Uterus (tissue), 4 donors: Measurements from ENCODE around the gene OOSP3. TPM values are rescaled to one million over a fixed set of nuclear protein-coding genes. Genes with fewer than 3 reads are reported as not detected.

Source experiments
- DNase-seq, 2 donors: peaks; one replicate each; pipeline ENCODE4 v3.0.0-alpha.2; 2019 to 2020
- H3K27ac ChIP-seq, 2 donors: fragments of 200-600 bp; sonication (generic); 1 replicate in 1 of 2; 2 replicates in 1 of 2; pipeline ENCODE4 v1.5.1; 2016 to 2018
- H3K27me3 ChIP-seq, 2 donors: fragments of 200-600 bp; sonication (generic); one replicate each; pipeline ENCODE4 v1.5.1; 2018 to 2019; ENCODE audit warnings: control low read depth in 1 of 2
- H3K36me3 ChIP-seq, 2 donors: fragments of 200-600 bp; sonication (generic); one replicate each; pipeline ENCODE4 v1.5.1; 2019; ENCODE audit warnings: control low read depth in 1 of 2
- H3K4me1 ChIP-seq, 2 donors: fragments of 200-600 bp; sonication (generic); one replicate each; pipeline ENCODE4 v1.5.1; 2018 to 2019; ENCODE audit warnings: control low read depth in 1 of 2
- H3K4me3 ChIP-seq, 2 donors: fragments of 200-600 bp; sonication (generic); 1 replicate in 1 of 2; 2 replicates in 1 of 2; pipeline ENCODE4 v1.5.1; 2018 to 2019; ENCODE audit warnings: mild to moderate bottlenecking in 1 of 2
- H3K9me3 ChIP-seq, 2 donors: fragments of 200-600 bp; sonication (generic); one replicate each; pipeline ENCODE4 v1.5.1; 2019; ENCODE audit warnings: control low read depth in 1 of 2
- POLR2A ChIP-seq, 2 donors: fragments of 450-650 bp; IDR thresholded peaks; one replicate each; pipeline ENCODE4 v1.6.1; 2016; ENCODE audit warnings: antibody characterized with exemption in 2 of 2, mild to moderate bottlenecking in 1 of 2, moderate library complexity in 1 of 2
- intact Hi-C: fragments of 100-400 bp; cut with DNase I; formaldehyde crosslinking; loops from one replicate; pipeline ENCODE4 v1.15.1; 2023; ENCODE audit warnings: low total_unique reads
- total RNA-seq, 4 donors: library from RNA; depleted of rRNA in 3 of 4; stranded (reverse); fragments of >200 nt in 3 of 4; gene quantifications; one replicate each; pipeline versions ENCODE4 v1.1.0 to v1.2.4, GENCODE V29; 2014 to 2023
- TF ChIP-seq, protein P1 (sequence below), 4 experiments: fragments of 200-600 bp in 2 of 4; fragments of 450-650 bp in 2 of 4; sonication (generic) in 2 of 4; IDR thresholded peaks; one replicate each; pipeline ENCODE4 v1.5.1; 2016 to 2019; ENCODE audit warnings: antibody characterized with exemption in 4 of 4, mild to moderate bottlenecking in 2 of 4, moderate library complexity in 1 of 4
- donor health status: DM: yes; HTN: yes; CAD: no.

Gene OOSP3, protein sequence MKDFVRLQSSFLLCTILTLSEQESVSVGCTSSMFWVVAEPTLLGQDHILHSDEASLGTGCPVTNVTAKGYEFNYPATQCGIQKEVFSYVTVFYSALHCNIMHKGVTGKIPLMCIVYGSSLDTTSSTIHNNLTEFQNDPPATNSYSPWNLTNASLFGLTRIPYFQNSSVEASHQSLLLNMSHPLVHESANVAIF
- not detected for total RNA-seq

DNA sequence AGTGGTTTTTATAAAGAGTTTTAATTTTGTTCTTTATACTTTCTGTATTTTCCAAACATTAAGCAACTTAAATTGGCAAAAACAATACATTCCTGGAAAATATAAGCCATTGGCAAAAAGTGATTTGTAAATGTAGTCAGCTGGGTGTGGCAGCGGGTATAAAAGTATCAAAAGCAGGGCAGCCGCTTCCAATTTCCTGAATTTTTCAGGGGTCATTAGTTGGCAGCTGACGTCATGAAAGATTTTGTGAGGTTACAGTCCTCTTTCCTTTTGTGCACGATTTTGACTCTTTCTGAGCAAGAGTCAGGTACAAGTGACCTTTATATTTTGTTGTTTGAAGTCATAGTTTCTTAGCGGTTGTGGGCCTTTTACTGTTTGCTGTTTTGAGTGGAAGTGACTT lies at the start of gene OOSP3:
OOSP3 (plus strand) TSS at position 208 of the 400 bp plus-strand sequence; CDS start at position 235, 27 bp downstream.
- Histone ChIP-seq H3K4me1 (no peaks in the 10 kb centered on the region), H3K36me3 (no peaks in the 10 kb centered on the region), H3K27me3 (no peaks in the 10 kb centered on the region), H3K27ac (no peak within 1 kb of the TSS), H3K9me3 (no peaks in the 10 kb centered on the region), H3K4me3 (no peak within 1 kb of the TSS)
- no peak for TF ChIP-seq POLR2A (IDR thresholded peaks at IDR 0.05)
- TF ChIP-seq, protein P1, sequence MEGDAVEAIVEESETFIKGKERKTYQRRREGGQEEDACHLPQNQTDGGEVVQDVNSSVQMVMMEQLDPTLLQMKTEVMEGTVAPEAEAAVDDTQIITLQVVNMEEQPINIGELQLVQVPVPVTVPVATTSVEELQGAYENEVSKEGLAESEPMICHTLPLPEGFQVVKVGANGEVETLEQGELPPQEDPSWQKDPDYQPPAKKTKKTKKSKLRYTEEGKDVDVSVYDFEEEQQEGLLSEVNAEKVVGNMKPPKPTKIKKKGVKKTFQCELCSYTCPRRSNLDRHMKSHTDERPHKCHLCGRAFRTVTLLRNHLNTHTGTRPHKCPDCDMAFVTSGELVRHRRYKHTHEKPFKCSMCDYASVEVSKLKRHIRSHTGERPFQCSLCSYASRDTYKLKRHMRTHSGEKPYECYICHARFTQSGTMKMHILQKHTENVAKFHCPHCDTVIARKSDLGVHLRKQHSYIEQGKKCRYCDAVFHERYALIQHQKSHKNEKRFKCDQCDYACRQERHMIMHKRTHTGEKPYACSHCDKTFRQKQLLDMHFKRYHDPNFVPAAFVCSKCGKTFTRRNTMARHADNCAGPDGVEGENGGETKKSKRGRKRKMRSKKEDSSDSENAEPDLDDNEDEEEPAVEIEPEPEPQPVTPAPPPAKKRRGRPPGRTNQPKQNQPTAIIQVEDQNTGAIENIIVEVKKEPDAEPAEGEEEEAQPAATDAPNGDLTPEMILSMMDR (IDR thresholded peaks at IDR 0.05) = no peak
- intact Hi-C loops = no loop called here
- no peak for DNase-seq

DNA sequence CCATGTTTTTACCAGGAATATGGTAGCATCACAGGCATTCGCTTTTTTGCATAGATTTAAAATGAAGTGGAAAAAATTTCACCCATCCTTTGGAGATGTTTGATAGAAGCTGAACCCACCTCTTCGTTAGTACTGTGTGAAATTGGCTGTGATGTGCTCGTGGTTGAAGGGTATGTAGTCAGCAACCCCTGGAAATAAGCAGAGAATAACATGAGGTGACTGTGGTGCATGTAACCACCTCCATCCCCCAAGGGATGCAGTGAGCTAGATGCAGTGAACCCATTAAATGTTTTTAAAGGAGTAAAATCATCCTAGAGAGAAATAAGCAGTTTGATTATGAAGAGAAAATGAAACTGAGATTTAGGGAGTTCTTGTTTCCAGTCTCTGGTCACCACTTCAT lies 49.2 kb upstream of the OOSP3 start:
- intact Hi-C loops = no loop called here
- Histone ChIP-seq H3K36me3 (no peaks in the 10 kb centered on the region), H3K27ac (no peak overlapping the region), H3K4me3 (no peak overlapping the region), H3K4me1 (no peaks in the 10 kb centered on the region), H3K9me3 (no peaks in the 10 kb centered on the region), H3K27me3 (no peaks in the 10 kb centered on the region)
- TF ChIP-seq POLR2A (IDR thresholded peaks at IDR 0.05) = no peak
- TF ChIP-seq, protein P1 (IDR thresholded peaks at IDR 0.05) = no peak
- DNase-seq = no peak

DNA sequence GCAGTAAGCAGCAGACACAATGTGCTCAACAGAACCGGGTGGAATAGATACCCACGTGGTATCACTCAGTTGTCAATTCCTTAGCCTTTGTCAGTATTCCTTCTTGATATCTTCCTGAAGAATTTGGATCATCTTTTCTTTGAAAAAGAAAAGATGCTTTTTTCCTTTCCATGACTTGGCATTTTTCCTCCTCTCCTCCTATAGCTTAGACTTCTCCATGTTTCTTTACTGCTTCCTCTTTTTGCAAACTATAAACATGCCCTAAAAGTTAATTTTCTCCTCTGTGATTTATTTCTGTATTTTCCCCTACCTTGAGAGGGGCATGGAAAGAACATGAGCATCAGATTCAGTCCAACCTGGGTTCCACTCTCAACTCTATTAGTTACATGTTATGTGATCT lies 45.0 kb upstream of the OOSP3 start:
- H3K27me3 ChIP-seq = no peaks in the 10 kb centered on the region
- no peak overlapping the region for H3K27ac ChIP-seq
- intact Hi-C loops = no loop called here
- H3K9me3 ChIP-seq = no peaks in the 10 kb centered on the region
- TF ChIP-seq POLR2A (IDR thresholded peaks at IDR 0.05) = no peak
- TF ChIP-seq, protein P1 (IDR thresholded peaks at IDR 0.05) = no peak
- no peaks in the 10 kb centered on the region for H3K36me3 ChIP-seq
- no peak for DNase-seq
- no peak overlapping the region for H3K4me3 ChIP-seq
- H3K4me1 ChIP-seq = no peaks in the 10 kb centered on the region

DNA sequence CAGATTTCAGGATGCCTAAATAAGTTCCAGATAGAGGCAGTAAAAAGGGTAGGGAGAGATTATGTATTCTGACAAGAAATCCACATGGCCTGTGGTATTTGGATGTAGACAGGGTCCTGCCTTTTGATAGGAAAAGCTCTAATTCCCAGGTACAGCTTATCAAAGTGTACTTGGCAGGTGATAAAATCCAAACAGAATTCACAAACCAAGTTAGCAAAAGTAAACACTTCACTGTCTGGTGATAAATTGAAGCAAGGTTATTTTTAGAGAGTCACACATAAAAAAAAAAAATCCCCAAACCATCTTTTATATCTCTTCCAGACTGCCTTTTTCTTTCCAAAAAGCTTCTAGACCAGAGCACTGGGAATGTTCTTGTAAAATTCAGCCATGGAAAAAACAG lies 39.0 kb upstream of the OOSP3 start:
- intact Hi-C loops = no loop called here
- Histone ChIP-seq H3K4me1 (no peaks in the 10 kb centered on the region), H3K36me3 (no peaks in the 10 kb centered on the region), H3K4me3 (no peak overlapping the region), H3K9me3 (no peaks in the 10 kb centered on the region), H3K27ac (no peak overlapping the region), H3K27me3 (no peaks in the 10 kb centered on the region)
- DNase-seq = no peak
- TF ChIP-seq POLR2A (IDR thresholded peaks at IDR 0.05) = no peak
- TF ChIP-seq, protein P1 (IDR thresholded peaks at IDR 0.05) = no peak

DNA sequence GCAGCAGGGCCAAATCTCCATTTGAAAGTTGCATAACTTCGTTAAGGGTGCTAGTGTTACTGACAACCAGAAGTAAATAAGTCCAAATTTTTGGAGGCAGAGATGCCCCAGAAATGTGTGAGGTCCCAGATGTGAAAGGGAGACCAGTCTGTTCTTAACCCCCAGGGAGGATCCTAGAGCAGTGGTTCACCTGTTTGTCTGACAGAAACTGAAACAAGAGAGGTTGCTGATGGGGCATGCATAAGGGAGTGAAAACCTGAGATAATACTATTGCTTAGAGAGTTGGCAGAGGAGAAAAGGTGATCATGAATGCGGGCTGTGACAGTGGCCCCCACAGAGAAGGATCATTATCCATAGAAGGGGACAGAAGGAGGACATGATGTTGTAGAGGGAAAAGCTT lies 37.1 kb upstream of the OOSP3 start:
- TF ChIP-seq POLR2A (IDR thresholded peaks at IDR 0.05) = no peak
- TF ChIP-seq, protein P1 (IDR thresholded peaks at IDR 0.05) = no peak
- Histone ChIP-seq H3K27ac (no peak overlapping the region), H3K9me3 (no peaks in the 10 kb centered on the region), H3K4me3 (no peak overlapping the region), H3K4me1 (no peaks in the 10 kb centered on the region), H3K36me3 (no peaks in the 10 kb centered on the region), H3K27me3 (no peaks in the 10 kb centered on the region)
- DNase-seq = no peak
- intact Hi-C loops = no loop called here
